ENCODE results near the gene CHMP1A. TPM values are rescaled to one million over a fixed set of nuclear protein-coding genes. Genes with fewer than 3 reads are reported as not detected.

The CHMP1A gene
- polyA plus RNA-seq, 1 donor (not counting 4 experiments of a cell fraction or from before 2014, with no cell fraction given): 64.1 TPM

GRCh38 chr16:89653656-89654295, 3.7 kb downstream of the CHMP1A start:
- no peak for DNase-seq (ENCODE audit: low read depth, low spot score)
- Histone ChIP-seq H2AFZ (ENCODE audit: control insufficient read depth, low read length) (no peak overlapping the region), H3K4me2 (ENCODE audit: control insufficient read depth, extremely low read depth, insufficient read depth, low read depth, low read length) (no peak overlapping the region), H3K4me1 (ENCODE audit: control insufficient read depth, extremely low read depth, insufficient read depth, low read length) (peaks cover 10% of the 10 kb centered on the region), H3K27ac (ENCODE audit: control insufficient read depth, insufficient read depth, low read length) (no peak overlapping the region), H4K20me1 (ENCODE audit: control insufficient read depth, extremely low read depth, insufficient read depth, low read length) (peaks cover 3% of the 10 kb centered on the region), H3K36me3 (ENCODE audit: control insufficient read depth in 2 of 2, extremely low read depth in 1 of 2, insufficient read depth in 2 of 2, low read length in 2 of 2) (peaks cover 12 to 14% of the 10 kb centered on the region in 2 experiments), H3K9ac (ENCODE audit: control insufficient read depth, extremely low read depth, insufficient read depth, low read length) (no peak overlapping the region), H3K27me3 (ENCODE audit: control insufficient read depth, extremely low read depth, insufficient read depth, low read length) (no peaks in the 10 kb centered on the region), H3K4me3 (ENCODE audit: control insufficient read depth in 2 of 3, extremely low read depth in 1 of 3, insufficient read depth in 2 of 3, low read depth in 1 of 3, low read length in 3 of 3) (no peak overlapping the region), H3K79me2 (ENCODE audit: control insufficient read depth, insufficient read depth, low read length) (peaks cover 57% of the 10 kb centered on the region), H3K9me3 (ENCODE audit: control insufficient read depth, low read depth, low read length) (no peaks in the 10 kb centered on the region), H3K9me1 (ENCODE audit: control insufficient read depth, extremely low read depth, insufficient read depth, low read length) (no peaks in the 10 kb centered on the region)
- TF ChIP-seq CTCF (optimal IDR thresholded peaks at IDR 0.05 in 1 of 3, IDR thresholded peaks at IDR 0.05 in 1 of 3, conservative IDR thresholded peaks at IDR 0.05 in 1 of 3; ENCODE audit: extremely low read depth in 1 of 3, insufficient read depth in 2 of 3, low read length in 3 of 3): no peak
- TF ChIP-seq EZH2 (IDR thresholded peaks at IDR 0.05; ENCODE audit: low read length): no peak
- no peak for FAIRE-seq
- dilution Hi-C loops (cut with MboI; ENCODE audit: extremely low pct_ligation_motif_present, low sequenced_read_pairs): no loop called here

GRCh38 chr16:89651584-89651983, 5.9 kb downstream of the CHMP1A start:
- peaks cover 3% of the 10 kb centered on the region for H3K9me1 ChIP-seq (ENCODE audit: control insufficient read depth, extremely low read depth, insufficient read depth, low read length)
- no peak overlapping the region for H3K27ac ChIP-seq (ENCODE audit: control insufficient read depth, insufficient read depth, low read length)
- H3K79me2 ChIP-seq (ENCODE audit: control insufficient read depth, insufficient read depth, low read length): peaks cover 42% of the 10 kb centered on the region
- FAIRE-seq: no peak
- TF ChIP-seq CTCF (optimal IDR thresholded peaks at IDR 0.05 in 1 of 3, IDR thresholded peaks at IDR 0.05 in 1 of 3, conservative IDR thresholded peaks at IDR 0.05 in 1 of 3; ENCODE audit: extremely low read depth in 1 of 3, insufficient read depth in 2 of 3, low read length in 3 of 3): no peak
- TF ChIP-seq EZH2 (IDR thresholded peaks at IDR 0.05; ENCODE audit: low read length): no peak
- no peak overlapping the region for H3K4me3 ChIP-seq (ENCODE audit: control insufficient read depth in 2 of 3, extremely low read depth in 1 of 3, insufficient read depth in 2 of 3, low read depth in 1 of 3, low read length in 3 of 3)
- H3K4me1 ChIP-seq (ENCODE audit: control insufficient read depth, extremely low read depth, insufficient read depth, low read length): peaks cover 10% of the 10 kb centered on the region
- H3K9me3 ChIP-seq (ENCODE audit: control insufficient read depth, low read depth, low read length): no peaks in the 10 kb centered on the region
- H2AFZ ChIP-seq (ENCODE audit: control insufficient read depth, low read length): no peak overlapping the region
- no peak overlapping the region for H3K4me2 ChIP-seq (ENCODE audit: control insufficient read depth, extremely low read depth, insufficient read depth, low read depth, low read length)
- no peaks in the 10 kb centered on the region for H3K27me3 ChIP-seq (ENCODE audit: control insufficient read depth, extremely low read depth, insufficient read depth, low read length)
- H3K9ac ChIP-seq (ENCODE audit: control insufficient read depth, extremely low read depth, insufficient read depth, low read length): no peak overlapping the region
- H4K20me1 ChIP-seq (ENCODE audit: control insufficient read depth, extremely low read depth, insufficient read depth, low read length): peaks cover 3% of the 10 kb centered on the region
- no peak for DNase-seq (ENCODE audit: low read depth, low spot score)
- dilution Hi-C loops (cut with MboI; ENCODE audit: extremely low pct_ligation_motif_present, low sequenced_read_pairs): no loop called here
- H3K36me3 ChIP-seq (ENCODE audit: control insufficient read depth in 2 of 2, extremely low read depth in 1 of 2, insufficient read depth in 2 of 2, low read length in 2 of 2): peaks cover 15 to 18% of the 10 kb centered on the region in 2 experiments
